Measurements from ENCODE around the gene ST14.

ST14 gene

DNA sequence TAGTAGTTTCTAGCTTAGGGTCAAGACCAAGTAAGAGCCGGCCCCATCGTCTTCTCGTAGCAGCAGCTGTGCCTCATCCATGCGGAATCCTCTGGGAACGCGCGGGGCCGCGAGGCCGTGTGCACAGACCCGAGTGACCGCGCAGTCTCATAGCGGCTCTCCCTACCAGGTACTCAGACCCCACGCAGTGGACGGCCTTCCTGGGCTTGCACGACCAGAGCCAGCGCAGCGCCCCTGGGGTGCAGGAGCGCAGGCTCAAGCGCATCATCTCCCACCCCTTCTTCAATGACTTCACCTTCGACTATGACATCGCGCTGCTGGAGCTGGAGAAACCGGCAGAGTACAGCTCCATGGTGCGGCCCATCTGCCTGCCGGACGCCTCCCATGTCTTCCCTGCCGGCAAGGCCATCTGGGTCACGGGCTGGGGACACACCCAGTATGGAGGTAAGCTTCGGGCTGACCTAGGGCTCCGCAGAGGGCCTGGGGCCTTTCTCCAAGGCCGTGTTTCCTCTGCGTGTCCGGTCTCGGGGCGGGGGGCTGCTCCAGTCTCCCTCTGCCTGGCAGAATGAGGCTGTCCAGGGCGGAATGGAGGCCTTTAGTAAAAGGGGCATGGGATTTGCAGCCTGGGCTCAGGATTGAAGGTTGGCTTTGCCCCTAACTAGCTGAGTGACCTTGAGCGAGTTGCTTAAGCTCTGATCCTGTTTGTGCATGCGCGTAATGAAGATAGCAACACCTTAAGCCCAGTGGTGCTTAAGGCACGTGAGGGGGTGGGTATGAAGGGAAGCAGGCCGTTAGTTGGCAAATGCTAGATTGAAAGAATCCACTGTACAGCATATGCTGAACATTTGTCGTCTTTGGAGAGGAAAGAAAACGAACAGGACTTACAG, 48.9 kb downstream of the ST14 start:
- DNase-seq (ENCODE audit: low read depth in 1 of 2, low spot score in 1 of 2): no peak

DNA sequence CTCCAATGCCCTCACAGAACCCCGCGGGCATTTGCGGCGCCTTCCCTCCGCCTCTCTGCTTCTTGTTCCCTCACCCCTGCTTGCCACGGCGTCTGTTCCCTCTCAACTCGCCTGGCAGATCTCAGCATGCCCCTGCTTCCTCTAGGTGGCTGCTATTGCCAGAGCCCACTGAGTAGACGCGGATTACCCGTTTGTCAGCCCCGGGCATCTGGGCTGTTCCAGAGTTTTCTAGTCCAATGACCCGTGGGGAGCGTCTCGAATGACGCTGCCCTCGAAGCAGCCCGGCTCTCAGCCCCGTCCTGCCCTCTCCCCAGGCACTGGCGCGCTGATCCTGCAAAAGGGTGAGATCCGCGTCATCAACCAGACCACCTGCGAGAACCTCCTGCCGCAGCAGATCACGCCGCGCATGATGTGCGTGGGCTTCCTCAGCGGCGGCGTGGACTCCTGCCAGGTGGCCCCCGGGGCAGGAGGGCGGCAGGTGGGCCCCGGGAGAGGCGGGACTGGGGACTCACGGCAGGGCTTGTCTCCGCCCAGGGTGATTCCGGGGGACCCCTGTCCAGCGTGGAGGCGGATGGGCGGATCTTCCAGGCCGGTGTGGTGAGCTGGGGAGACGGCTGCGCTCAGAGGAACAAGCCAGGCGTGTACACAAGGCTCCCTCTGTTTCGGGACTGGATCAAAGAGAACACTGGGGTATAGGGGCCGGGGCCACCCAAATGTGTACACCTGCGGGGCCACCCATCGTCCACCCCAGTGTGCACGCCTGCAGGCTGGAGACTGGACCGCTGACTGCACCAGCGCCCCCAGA, 49.7 kb downstream of the ST14 start:
- no peak for DNase-seq (ENCODE audit: low read depth in 1 of 2, low spot score in 1 of 2)

DNA sequence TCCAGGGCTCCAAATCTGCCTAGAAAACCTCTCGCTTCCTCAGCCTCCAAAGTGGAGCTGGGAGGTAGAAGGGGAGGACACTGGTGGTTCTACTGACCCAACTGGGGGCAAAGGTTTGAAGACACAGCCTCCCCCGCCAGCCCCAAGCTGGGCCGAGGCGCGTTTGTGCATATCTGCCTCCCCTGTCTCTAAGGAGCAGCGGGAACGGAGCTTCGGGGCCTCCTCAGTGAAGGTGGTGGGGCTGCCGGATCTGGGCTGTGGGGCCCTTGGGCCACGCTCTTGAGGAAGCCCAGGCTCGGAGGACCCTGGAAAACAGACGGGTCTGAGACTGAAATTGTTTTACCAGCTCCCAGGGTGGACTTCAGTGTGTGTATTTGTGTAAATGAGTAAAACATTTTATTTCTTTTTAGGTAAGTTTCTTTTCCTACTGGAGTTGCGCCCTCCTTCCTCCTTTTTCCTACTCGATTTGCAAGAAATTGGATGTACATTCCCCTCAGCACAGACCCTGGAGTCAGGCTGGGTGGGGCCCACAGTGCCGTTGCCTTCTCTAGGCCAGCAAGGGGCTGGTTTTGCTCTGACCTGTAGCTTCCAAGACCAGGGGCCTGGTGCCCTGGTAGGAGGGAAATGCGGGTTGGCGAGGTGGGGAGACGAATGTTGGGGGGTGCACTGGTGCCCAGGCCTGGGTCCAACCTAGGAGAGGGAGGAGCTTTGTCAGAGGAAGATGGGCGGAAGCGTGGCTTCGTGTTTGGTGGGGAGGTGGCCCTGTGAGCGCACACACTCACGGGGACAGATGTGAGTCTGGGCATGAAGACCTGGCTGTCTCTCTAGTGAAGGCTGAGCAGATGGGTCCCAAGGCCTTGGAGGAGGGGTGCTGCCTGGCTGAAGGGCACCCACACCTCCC, 50.6 kb downstream of the ST14 start:
- no peak for DNase-seq (ENCODE audit: low read depth in 1 of 2, low spot score in 1 of 2)

DNA sequence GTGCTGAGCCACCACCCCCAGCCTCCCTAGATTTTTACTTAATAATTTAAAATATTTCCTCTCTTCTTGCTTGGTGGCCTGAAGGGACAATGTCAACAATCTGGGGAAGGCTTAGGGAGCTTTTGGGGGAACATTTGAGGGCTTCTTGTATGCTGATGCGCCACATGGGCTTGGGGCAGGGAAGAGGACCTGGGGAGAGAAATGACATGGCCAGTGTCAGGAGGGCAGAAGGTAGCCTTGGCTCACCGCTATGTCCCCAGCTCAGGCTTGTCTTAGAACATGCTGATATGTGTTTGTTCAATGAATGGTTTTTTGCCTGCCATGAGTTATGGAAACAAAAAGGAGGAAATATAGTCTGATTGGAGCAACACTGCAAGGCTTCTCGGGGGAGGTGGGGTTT, 51.6 kb downstream of the ST14 start:
- no peak for DNase-seq (ENCODE audit: low read depth in 1 of 2, low spot score in 1 of 2)

DNA sequence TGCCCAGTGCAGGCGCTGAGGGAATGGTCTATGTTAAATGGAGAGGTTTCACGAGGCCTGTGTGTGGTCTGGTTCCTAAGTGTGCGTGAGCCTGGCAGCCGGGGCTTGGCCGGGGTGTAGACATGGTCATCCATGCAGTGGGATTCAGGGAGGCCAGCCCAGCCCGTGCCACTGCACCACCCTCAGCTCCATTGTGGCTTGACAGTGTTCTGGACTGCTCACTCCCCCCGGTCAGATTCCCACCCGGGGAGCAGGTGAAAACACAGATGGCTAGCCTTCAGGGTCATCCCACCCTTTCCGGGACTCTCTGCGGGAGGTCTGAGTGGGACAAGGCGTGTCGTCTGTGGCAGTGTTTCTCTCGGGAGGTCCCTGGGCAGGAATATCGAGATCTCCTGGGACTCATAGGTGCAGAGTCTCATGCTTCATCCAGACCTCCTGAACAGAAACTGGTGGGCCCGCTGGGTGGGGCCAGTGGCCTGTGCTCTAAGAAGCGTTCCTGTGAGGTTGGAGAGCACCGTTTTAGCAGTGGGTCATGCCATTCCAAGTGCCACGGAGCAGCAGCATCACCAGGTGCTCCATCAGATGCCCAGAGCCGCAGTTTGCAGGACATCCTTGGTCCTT, 52.3 kb downstream of the ST14 start:
- DNase-seq (ENCODE audit: low read depth in 1 of 2, low spot score in 1 of 2): no peak

DNA sequence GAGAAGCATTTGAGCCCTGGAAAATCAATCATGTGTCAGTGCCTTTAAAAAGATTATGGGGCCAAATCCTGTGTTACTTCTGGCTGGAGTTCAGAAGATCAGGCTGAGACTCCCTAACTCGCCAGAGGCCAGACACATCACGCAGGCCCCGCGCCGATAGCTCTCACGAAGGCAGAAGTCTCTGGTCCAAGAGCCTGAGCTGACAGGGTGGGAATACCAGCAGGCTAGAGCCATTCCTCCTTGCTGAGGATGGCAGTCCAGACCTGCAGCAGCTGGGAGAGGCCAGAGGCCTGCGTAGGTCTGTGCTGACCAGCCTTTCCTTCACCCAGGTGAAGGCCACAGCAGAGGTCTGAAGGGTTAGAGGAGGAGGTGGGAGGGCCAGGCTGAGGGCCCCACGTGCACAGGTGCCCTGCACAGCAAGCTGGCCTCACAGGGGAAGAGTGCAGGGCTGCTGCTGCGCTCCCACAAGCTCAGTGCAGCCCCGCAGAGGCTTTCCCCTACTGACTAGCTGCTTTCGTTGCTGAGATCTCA, 52.9 kb downstream of the ST14 start:
- DNase-seq (ENCODE audit: low read depth in 1 of 2, low spot score in 1 of 2): no peak

DNA sequence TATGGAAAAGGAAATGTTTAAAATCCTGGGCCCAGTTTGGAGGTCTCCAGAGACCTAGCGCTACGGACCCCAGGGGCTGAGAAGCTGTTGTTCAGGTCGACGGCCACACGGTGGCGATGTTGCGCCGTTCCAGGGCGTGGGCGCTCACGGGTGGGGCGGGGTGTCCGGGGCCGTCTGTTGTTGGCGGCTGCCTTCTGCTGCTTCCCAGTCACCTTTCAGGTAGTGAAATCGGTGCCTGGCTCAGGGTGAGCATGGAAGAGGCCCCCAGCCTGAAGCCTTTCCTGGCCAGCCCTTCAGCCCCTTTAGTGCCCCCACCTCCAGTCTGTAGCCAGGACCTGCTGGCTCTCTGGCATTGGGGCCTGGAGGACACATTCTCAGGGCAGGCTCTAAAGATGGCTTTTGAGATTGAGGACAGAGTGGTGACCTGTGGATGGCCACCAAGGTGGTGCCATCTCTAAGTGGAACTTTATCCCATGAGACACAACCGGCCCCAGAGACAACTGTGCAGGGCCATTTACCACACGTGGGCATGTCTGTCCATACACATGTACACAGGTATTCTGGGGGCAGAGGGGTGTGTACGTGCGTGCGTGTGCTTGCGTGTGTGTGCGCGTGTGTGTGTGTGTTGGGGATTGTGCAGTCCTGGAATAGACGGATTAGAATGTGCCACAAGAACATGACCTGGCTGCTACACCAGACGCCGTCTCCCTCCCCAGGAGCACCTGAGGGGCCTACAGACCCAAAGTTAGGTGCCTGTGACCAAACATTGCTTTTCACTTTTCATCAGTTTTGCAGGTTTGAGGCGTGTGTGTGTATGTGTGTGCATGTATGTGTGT, 53.8 kb downstream of the ST14 start:
- DNase-seq (ENCODE audit: low read depth in 1 of 2, low spot score in 1 of 2): peak; percentile 47 to 58

DNA sequence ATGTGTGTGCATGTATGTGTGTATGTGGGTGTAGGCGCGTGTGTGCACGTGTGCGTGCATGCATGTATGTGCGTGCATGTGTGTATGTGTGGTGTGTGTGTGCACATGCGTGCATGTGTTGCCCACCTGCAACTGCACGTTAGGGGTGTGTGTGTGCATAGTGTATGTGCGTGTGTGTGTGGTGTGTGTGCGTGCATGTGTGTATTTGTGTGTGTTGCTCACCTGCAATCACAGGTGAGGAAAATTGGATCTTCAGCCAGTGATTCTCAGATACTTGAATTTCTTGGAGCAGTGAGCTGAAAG, 54.3 kb downstream of the ST14 start:
- no peak for DNase-seq (ENCODE audit: low read depth in 1 of 2, low spot score in 1 of 2)

DNA sequence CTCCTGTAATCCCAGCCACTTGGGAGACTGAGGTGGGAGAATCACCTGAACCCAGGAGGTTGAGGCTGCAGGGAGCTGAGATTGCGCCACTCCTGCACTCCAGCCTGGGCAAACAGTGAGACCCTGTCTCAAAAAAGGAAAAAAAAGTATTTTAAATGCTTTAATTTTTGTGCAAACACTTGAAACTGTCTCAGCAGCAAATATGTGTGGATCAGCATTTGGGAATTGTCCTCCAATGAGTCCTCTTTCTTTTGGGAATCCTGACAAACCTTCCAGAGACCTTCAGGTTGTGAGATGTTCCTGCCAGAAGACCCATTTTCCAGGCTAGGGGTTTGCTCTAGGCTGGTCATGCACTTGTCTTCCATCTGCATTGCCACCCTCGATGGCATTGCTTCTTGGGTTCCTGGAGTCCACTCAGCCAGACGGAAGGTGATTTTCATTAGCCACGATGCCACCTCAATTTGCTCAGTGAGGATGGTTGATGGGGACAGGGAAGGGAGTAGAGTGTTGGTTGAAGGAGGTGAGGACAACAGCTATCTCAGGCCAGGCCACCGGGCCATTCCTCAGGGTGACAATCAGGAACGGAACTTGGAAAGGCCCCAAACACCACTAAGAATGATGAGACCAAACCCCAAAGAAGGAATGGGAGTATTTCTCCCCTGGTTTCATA, 55.4 kb downstream of the ST14 start:
- DNase-seq (ENCODE audit: low read depth in 1 of 2, low spot score in 1 of 2): no peak

DNA sequence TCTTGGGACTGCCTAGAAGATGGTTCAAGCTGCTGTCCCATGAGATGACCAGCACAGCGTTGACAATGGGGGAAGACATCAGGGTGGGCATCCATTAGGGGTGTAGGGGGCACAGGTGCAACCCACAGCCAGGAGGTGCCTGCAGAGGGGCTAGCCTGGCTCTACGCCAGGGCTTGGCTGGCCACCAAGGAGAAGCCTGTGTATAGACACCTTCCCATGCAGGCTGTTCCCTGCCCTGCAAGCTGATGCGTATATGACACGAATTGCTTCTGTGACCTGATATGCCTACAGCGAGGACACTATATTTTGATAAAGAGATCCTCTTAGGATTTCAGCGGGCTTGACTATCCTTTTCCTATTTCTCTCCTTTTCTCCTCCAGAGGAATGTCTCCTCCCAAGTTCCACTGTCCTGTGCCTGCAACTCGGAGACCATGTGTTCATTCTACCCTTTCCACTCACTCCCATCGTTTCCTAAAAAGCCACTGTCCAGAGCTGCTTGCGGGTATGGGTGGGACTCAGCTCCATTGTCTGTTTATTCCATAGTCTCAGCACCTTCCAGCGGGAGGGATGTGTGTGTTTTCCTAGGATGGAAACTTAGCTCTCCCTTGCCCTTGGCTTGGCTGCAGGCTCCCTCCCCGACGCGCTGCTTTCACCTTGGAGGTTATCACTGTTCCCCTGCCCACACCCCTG, 56.1 kb downstream of the ST14 start:
- no peak for DNase-seq (ENCODE audit: low read depth in 1 of 2, low spot score in 1 of 2)

DNA sequence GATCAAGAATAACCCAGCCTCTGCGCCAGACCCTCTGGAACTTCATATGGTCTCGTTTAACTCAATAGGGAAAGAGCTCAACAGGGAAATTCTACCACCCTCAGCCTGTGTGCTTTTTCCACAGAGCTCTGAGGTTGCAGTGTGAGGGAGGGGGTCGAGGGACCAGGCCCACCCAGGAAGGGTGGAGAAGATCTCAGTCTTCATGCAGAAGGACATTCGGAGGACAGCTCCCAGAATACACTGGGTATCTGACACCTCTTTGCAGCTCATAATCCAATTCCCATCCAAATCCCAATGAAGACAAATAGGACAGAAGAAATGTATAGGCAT, 56.6 kb downstream of the ST14 start:
- no peak for DNase-seq (ENCODE audit: low read depth in 1 of 2, low spot score in 1 of 2)

DNA sequence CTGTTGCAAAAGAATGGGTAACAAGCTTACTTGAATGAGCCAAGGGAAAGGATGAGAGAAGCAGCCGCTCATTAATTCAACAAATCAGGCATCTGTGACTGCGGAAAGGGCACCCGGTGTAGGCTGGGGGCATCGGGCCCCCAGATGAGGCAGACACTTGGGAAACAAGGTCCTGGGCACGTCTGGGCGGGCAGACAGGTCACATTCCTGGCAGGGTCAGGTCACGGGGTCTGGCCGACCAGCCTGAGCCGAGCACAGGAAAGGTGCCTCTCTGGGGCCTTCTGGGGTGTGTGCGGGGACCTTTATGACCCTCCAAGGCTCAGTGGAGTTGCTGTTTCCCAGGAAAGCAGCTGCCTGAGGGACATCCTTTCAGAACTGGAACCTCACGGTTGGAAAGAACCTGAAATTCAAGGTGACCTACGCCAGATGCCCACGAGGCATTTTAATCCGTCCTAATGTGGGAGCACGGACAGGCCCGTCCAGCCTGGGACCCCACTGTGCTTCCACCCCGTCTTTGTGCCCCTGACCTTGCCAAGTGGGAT, 57.1 kb downstream of the ST14 start:
- DNase-seq (ENCODE audit: low read depth in 1 of 2, low spot score in 1 of 2): no peak

DNA sequence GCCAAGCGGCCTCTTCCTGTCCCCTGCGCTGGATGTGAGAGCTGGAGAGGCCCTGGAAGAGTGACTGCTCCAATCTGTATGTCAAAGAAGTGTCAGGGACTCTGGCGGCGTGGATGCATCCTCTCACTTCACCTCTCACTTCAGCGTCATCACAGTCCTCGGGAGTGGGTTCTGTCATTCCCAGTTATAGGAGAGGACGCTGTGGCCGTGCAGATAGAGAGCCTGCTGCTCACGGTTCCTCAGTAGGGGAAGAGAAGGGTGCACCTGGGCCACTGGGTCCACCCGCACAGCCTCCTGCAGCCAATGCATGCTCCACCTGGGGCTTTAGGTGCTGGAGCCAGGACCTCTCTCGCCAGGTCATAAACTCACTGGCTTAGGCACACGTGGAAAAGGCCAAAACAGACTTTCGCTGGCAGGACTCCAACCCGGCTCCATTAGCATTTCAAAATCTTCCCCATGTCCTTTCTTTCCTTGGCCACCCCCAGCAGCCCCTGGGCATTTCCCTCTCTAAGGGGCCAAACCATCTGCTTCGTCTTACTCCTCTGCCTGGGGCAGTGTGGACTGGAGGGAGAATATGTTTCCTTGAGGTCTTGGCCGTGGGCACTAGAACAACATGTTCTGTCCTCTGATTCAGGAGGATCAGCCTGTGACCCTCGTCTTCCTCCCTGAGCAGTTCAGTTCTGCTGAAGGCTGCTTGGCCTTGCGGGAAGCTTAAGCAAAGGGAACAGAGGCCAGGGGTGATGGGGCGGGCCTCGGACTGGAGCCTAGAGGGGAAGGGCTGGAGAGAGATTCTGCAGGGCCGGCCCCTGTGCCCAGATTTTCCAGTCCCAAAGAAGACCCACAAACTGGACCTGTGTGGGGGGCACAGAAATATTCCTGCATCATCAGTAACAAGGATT, 57.8 kb downstream of the ST14 start:
- no peak for DNase-seq (ENCODE audit: low read depth in 1 of 2, low spot score in 1 of 2)

DNA sequence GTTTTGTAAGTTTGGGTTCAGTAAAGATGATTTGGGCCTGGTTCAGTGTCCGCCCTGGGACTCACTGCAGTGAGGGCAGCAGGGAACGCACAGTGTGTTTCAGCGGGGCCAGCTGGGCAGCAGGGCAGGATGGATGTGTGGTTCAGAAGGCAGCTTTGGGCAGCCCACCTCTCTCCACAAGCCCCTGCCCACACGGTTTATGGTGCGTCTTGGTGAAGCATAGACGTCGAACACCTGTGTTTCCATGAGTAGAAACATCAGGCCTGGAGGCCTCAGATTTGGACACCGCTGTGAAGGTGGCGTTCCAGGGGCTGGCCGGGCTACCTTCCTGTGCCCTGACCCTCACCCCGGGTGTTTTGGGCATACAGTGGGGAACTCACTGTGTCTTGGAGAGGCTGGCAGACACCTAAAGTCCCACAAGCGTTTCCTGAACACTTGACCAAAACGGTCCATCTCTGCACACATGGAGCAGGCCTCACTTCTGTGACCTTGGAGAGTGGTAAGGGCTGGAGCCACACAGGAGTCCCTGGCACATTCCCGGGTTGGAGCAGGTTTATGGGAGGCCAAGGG, 59.0 kb downstream of the ST14 start:
- no peak for DNase-seq (ENCODE audit: low read depth in 1 of 2, low spot score in 1 of 2)

DNA sequence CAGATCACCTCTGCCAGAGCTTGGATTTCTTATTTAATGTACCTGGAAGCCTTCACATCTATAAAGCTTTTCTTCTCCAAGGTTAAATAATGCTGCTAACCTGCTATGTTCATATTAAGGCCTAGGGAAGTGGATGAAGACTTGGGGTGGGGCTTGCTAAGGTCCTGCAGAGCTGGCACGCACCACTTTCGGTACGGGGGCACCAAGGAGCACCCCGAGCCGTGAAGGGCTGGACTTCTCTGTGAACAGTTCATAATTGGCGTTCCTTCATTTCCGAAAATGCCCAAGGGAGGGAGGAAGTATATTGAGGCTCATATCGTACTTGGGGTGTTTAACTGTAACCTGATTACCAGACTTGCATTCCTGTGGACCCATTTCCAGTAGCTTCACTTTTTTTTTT, 59.6 kb downstream of the ST14 start:
- no peak for DNase-seq (ENCODE audit: low read depth in 1 of 2, low spot score in 1 of 2)

DNA sequence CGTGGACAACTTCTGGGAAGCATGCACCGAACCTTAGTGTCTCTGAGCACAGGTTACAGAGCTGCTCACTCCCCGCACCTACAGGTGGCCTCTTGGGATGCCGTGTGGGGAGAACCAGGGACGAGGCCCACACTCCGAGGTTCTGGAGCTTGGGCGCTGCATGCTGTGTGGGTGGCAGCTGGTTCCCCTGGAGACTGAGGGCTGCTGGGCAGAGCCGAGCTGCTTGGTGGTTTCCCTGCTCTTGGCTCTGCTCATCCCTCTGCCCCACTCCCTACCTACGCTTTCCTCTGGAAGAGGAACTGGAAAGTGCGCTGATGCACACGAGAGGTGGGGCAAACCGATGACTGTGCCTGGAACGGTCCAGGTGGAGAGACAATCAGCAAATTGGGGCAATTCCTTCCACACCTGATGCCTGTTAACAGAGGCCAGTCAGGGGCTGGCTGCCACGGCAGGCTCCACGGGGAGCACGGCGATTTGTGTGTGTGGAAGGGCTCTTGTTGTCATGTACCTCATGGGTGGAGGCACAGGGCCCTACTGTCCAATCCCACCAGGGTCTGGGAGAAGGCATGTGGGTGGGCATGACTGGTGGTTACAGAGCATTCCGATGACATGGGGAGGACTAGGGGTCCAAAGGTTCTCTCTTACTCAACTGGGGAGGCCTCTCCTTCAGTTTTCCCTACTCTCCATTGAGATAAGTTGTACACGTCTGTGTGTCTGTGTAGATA, 60.9 kb downstream of the ST14 start:
- DNase-seq (ENCODE audit: low read depth in 1 of 2, low spot score in 1 of 2): no peak
